GM04504 (cell line): ENCODE data around the gene CUX1.
"Not testable (repeated sequence)": the region's sequence is repeated elsewhere in the genome, so short reads cannot be mapped to it uniquely, and the experiment has no call there.

Experiments used
- DNase-seq: peaks from one replicate; pipeline ENCODE4 v3.0.0-alpha.2; 2012; ENCODE audit warnings: low read depth

CUX1 gene

DNA sequence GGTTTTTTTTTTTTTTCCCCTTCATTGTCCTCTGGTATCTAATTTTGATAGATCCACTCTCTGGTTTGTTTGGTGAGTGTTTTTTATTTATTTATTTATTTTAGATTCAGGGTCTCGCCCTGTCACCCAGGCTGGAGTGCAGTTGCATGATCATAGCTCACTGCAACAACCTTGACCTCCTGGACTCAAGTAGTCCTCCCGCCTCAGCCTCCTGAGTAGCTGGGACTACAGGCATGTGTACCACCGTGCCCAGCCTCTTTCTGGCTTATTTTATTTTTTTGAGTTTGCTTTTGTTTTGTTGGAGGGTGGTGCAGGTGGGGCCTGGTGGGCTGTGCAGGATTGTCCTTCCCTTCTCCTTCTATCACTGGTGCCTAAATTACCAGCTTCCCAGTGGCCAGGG lies 282.0 kb downstream of the CUX1 start:
- DNase-seq: no peak

DNA sequence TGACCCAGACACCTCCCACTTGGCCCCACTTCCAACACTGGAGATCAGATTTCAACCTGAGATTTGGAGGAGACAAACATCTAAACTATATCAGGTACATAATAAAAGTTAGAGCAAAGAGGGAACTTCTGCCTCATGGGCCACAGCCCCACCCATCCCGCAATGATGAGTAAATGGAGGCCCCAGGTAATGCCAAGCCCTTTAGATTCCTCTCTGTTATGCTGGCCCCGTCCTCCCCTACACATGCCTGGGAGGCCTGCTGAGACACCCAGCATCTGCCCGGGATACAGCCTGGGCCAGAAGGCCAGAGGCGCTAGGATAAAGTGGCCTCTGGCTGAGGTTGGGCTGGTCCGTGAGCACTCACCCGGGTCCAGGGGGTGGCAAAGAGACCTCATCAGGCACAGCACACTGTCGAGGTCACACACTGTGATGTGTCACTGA lies 283.7 kb downstream of the CUX1 start:
- no peak for DNase-seq

DNA sequence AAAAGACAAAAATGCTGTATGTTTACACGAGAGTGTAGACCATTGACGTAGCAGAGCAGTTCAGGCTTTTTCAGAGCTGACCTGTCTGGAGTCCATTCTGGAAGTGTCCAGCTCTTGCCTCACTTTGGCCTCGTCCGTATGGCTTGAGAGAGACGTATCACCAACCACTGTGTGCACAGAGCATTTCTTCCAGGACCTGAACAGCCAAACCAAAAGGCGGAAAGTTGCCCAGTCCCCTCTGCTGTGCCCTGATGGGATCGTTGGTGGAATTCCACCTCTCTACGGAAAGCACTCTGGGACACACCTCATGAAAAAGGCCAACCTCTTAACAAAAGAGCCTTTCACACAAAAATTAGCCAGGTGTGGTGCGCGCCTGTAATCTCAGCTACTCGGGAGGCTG lies 284.5 kb downstream of the CUX1 start:
- DNase-seq: no peak

DNA sequence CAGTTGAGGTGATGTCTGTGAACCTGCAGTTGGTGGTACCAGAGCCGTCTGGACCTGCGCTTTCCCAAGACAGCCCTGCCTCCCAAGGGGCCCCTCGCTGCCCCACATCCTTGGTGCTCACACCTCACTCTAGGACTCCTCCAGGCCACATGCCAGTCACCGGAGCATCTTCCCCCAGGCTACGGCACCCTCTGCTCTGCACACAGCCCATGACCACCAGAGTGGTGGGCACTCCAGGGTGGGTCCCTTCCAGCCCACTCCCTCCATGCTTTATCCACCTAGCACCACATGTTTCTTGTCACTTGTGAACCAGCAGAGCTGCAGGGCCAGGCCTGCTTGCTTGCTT lies 285.6 kb downstream of the CUX1 start:
- no peak for DNase-seq

GRCh38 chr7:102104245-102104644 lies 286.8 kb downstream of the CUX1 start:
- DNase-seq: no peak

- DNase-seq: no peak
Observed at GRCh38 chr7:102106625-102107024, 289.2 kb downstream of the CUX1 start.

- DNase-seq: no peak
Observed at GRCh38 chr7:102107474-102108104, 290.2 kb downstream of the CUX1 start.

DNA sequence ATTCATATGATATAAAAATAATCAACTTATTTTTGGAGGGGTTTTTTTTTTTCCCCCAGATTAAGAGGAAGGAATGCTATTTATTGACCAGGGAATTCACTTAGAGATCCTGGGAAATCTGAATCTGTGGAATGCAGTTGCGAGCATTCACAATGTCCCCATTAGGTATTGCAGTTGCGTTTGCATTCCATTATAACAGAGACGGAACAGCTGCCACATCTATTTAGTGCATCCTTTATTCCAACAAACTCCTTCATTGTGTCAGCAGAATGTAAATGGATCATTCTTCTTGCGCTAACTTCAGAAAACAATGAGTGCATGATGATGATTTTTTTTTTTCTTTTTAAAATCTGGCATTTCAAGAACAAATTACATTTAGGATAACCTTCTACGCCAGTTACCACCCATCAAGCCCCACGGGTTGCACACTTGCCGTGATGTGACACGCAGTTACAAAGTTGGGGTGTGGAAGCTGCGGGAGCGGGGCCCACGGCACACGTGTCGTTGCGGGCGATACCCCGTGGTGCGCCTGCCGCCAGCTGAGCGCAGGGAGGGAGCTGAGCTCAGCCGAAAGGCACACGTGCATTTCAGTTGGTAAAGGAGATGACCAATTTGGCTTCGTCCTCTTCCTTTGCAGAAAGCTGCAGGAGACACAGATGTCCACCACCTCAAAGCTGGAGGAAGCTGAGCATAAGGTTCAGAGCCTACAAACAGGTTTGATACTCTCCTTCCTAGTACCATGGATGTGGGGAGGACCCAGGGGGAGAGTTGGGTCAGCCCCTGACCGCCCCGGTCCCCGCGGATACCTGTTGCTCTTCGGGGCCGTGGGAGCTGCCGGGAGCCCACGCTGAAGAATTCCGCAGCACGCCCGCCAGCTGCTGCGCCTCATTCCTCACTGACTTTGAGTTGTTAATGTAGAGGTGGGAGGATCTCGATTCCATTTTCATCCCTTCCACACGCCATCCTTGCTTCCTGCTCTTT lies 293.9 kb downstream of the CUX1 start:
- DNase-seq: no peak

DNA sequence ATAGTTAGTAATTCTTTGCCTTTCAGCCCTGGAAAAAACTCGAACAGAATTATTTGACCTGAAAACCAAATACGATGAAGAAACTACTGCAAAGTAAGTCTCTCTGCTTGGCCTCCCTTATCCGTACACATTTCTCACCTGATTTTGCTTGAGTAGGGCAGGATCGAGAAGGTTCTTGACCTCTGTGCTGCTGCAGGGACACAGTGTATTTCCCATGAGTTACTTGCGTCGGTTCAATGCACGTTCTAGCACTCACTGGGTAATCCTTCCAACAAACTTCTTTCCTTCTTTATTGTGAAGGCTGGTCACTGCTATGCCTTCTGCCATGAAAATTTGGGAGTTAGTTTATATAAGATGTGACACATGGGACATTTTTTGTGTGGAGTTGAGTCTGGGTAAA lies 297.8 kb downstream of the CUX1 start:
- no peak for DNase-seq

DNA sequence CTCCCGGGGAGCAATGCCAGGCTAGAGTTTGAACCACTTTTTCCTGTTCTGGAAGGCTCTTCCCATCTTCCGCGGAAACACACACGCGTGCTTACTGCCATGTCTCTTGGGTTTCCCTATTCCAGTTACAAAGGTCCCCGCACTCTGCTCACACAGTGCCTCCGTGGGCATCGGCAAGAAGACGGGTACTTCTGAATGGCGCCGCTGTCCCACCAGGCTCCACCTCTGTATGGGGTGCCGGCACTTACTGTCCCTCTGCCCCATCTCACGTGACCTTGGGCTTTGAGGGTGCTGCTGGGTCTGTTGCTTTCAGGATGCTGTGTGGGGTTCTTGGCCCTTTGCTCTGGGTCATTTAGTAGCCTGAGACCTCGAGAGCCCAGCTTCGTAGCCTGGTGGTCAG lies 298.5 kb downstream of the CUX1 start:
- no peak for DNase-seq

GRCh38 chr7:102117743-102118142 lies 300.3 kb downstream of the CUX1 start:
- DNase-seq: peak; percentile 60

DNA sequence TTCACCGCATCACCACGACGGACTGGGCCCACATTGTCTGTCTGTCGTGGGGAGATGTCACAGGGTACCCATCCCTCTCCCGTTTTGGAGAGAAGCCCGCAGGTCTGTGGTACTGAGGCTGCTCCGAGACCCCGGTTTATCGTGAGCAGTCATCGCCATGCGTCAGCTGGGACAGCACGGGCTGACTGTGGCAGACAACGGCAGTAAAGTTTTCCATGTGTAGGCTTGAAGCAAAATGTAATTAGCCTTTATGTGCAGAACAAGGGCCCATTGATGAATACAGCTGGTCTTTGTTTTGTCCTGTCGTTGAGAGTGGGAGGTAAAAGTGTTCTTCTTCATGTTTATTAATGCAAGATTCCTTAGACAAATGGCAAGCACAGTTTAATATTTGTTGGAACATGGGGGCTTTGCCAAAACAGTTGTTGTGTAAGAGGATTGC lies 301.8 kb downstream of the CUX1 start:
- no peak for DNase-seq

DNA sequence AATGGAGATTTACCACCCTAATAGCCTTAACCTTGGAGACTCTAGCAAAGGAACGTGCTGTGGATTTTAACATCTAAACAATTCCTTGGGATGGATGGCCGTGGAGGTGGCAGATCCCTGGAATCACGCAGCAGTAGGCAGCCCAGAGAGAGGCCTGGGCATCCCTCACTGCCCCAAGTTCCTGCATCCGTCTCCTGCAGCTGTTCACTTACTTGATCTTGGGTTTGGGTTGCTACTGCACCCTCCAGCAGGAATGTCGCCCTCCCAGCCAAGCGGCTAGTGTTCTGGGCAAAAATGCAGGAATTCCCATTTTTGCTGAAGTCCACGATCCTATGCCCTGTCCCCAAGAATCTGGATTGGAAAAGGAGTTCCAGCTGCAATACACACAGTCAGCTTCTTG lies 302.5 kb downstream of the CUX1 start:
- DNase-seq: no peak

- DNase-seq: no peak
Observed at GRCh38 chr7:102120666-102121195, 303.3 kb downstream of the CUX1 start.

DNA sequence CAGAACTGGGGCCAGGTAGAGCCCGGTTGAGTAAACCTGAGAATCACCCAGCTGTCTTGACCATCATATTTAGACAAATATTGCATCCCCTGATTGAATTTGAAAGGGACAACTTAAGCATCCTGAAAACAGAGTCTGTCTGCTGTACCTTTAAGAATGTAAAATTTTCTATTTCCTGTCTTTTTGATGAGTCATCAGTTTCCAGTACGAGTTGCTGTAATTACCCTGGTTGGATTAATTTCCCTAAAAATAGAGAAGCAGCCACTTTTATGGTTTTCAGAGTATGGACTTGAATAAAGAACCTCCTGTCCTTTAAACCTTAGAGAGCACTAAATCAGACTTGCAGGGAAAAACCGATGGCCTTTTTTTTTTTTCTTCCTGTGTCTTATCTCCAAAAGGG lies 304.6 kb downstream of the CUX1 start:
- no peak for DNase-seq

DNA sequence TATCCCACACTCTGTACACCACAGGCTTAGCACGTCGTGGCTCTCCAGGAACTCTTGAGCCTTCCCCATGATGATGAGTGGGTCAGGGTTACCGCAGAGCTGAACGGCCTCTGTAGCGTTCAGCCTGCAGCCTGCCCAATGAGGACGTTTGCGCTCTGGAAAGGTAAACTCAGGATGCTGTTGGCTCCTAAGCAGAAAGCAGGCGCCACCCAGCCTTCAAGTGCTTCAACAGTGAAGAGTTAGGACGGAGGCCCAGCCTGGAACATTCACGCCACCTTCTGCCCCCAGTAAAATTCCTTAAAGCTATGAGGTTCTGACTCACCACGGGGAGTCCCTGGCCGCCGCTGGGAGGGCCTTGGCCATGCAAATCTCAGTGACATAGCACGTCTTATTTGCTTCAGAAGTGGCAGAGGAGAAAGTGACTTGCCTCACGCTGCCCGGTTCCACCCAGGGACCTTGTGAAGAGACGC lies 307.7 kb downstream of the CUX1 start:
- no peak for DNase-seq

- no peak for DNase-seq
Observed at GRCh38 chr7:102128303-102128702, 310.9 kb downstream of the CUX1 start.

DNA sequence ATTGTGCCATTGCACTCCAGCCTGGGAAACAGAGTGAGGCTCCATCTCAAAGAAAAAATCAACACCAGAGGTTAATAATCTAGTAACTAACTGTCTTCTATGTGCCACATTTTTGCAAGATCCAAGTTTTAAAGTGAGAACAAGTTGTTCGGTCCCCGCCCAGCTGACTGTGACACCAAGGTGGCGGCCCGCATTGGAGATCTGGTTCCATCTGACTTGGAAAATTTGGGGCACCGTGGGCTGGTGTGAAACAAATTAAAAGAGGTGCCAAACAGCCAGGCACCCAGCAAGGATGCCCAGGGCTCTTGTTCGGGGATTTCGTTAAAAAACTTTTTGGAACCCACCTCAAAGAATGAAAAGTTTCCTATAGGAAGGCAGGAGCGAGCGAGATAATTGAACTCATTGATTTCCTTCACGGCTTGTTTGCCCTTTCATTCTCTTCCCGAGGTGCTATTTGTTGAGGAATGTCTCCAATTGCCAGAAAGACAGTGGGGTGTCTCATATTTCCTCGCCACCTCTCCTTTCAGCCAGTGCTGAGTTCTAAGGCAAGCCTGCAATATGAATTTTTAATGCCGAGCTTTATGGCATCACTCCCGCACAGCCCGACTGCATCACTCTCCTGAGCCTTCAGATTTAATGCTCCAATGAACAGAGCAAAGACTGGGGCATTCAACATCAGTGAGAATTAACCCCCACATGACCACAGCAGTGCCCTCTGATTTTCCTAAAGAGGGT lies 312.4 kb downstream of the CUX1 start:
- no peak for DNase-seq

- DNase-seq: no peak
Observed at GRCh38 chr7:102132209-102132752, 314.9 kb downstream of the CUX1 start.

GRCh38 chr7:102138676-102139075 lies 321.2 kb downstream of the CUX1 start:
- no peak for DNase-seq

- DNase-seq: no peak
Observed at GRCh38 chr7:102140952-102141370, 323.5 kb downstream of the CUX1 start.

GRCh38 chr7:102142433-102142832 lies 325.0 kb downstream of the CUX1 start:
- not testable (repeated sequence) for DNase-seq
